IMR-90 (cell line): ENCODE results near the gene ZFR2. TPM values are rescaled to one million over a fixed set of nuclear protein-coding genes. Genes with fewer than 3 reads are reported as not detected.

Experiments used
- ATAC-seq: fragments of 200-7000 bp; cut with Tn5 transposase; 2 replicates; pipeline ENCODE4 v1.9.1; 2020; ENCODE audit warnings: low read depth, mild to moderate bottlenecking, moderate library complexity
- BruUV-seq: library from RNA; stranded (reverse); fragments of 400-500 nt; replicated peaks from 2 replicates; lab custom pipeline; 2021; lab: Mats Ljungman, UMichigan
- CTCF ChIA-PET: fragments of 300-600 bp; formaldehyde crosslinking; extraction: SDS; loops from one replicate; lab custom pipeline; 2021; ENCODE audit warnings: antibody characterized with exemption; lab: Yijun Ruan, JAX
- POLR2A ChIA-PET: fragments of 300-600 bp; sonication (Branson Sonifier 250); formaldehyde crosslinking; loops from one replicate; lab custom pipeline; 2022; ENCODE audit warnings: antibody characterized with exemption; ENCODE audit not compliant: unreplicated experiment; lab: Charles Lee
- DNase-seq: peaks from one replicate; pipeline ENCODE4 v3.0.0; 2013
- H2AFZ ChIP-seq: replicated peaks from 2 replicates; pipeline ENCODE3; 2013; ENCODE audit warnings: low read length, mild to moderate bottlenecking; ENCODE audit not compliant: poor library complexity
- H2AK5ac ChIP-seq: 2 replicates; pipeline ENCODE4 v1.6.1; 2013; ENCODE audit warnings: low read depth, low read length, inconsistent platforms
- H2AK9ac ChIP-seq: replicated peaks from 2 replicates; pipeline ENCODE3; 2013; ENCODE audit warnings: mild to moderate bottlenecking, low read depth, low read length, moderate library complexity; ENCODE audit not compliant: poor library complexity
- H2BK120ac ChIP-seq: 2 replicates; pipeline ENCODE4 v1.6.1; 2013; ENCODE audit warnings: low read depth, low read length, inconsistent platforms
- H2BK15ac ChIP-seq: 3 replicates; pipeline ENCODE4 v1.6.1; 2013; ENCODE audit warnings: low read depth, low read length, inconsistent platforms
- H2BK20ac ChIP-seq: 2 replicates; pipeline ENCODE4 v1.6.1; 2013; ENCODE audit warnings: low read depth, mild to moderate bottlenecking, inconsistent platforms, low read length, moderate library complexity
- H2BK5ac ChIP-seq: 2 replicates; pipeline ENCODE4 v1.6.1; 2013; ENCODE audit warnings: mild to moderate bottlenecking, low read depth, low read length, inconsistent platforms; ENCODE audit not compliant: poor library complexity, severe bottlenecking
- H3K14ac ChIP-seq: replicated peaks from 2 replicates; pipeline ENCODE4 v1.6.1; 2013; ENCODE audit warnings: low read depth, low read length, inconsistent platforms
- H3K18ac ChIP-seq: 2 replicates; pipeline ENCODE4 v1.6.1; 2013; ENCODE audit warnings: low read depth, low read length, control low read depth
- H3K23ac ChIP-seq: 2 replicates; pipeline ENCODE4 v1.6.1; 2013; ENCODE audit warnings: low read depth, low read length, inconsistent platforms
- H3K27ac ChIP-seq: 2 replicates; pipeline ENCODE4 v1.5.1; 2013; ENCODE audit warnings: mild to moderate bottlenecking, control low read depth, low read length; ENCODE audit not compliant: insufficient read depth
- H3K27me3 ChIP-seq: 2 replicates; pipeline ENCODE4 v1.6.1; 2013; ENCODE audit warnings: low read length; ENCODE audit not compliant: control insufficient read depth, insufficient read depth
- H3K36me3 ChIP-seq: 2 replicates; pipeline ENCODE4 v1.6.1; 2013; ENCODE audit warnings: low read length, mixed read lengths; ENCODE audit not compliant: control insufficient read depth, insufficient read depth
- H3K4ac ChIP-seq: 2 replicates; pipeline ENCODE4 v1.6.1; 2013; ENCODE audit warnings: low read depth, low read length, inconsistent platforms
- H3K4me1 ChIP-seq: 2 replicates; pipeline ENCODE4 v1.6.1; 2013; ENCODE audit warnings: low read length, mixed read lengths; ENCODE audit not compliant: control insufficient read depth, insufficient read depth
- H3K4me2 ChIP-seq: 2 replicates; pipeline ENCODE4 v1.6.1; 2013; ENCODE audit warnings: low read depth, mild to moderate bottlenecking, control low read depth, low read length, moderate library complexity
- H3K4me3 ChIP-seq: 2 replicates; pipeline ENCODE4 v1.5.1; 2013; ENCODE audit warnings: low read depth, mild to moderate bottlenecking, control low read depth, low read length, moderate library complexity; ENCODE audit not compliant: insufficient read depth
- H3K56ac ChIP-seq: 2 replicates; pipeline ENCODE4 v1.6.1; 2013; ENCODE audit warnings: low read length, inconsistent platforms; ENCODE audit not compliant: insufficient read depth; ENCODE audit errors: extremely low read depth
- H3K79me1 ChIP-seq, 2 experiments: 2 replicates each; pipeline ENCODE4 v1.6.1; 2013; ENCODE audit warnings: low read length in 2 of 2, inconsistent platforms in 1 of 2, low read depth in 1 of 2
- H3K9ac ChIP-seq: 2 replicates; pipeline ENCODE4 v1.6.1; 2013; ENCODE audit warnings: low read depth, low read length, control low read depth
- H3K9me1 ChIP-seq: 2 replicates; pipeline ENCODE4 v1.6.1; 2013; ENCODE audit warnings: low read length, inconsistent platforms; ENCODE audit not compliant: insufficient read depth
- H3K9me3 ChIP-seq: 2 replicates; pipeline ENCODE4 v1.6.1; 2013; ENCODE audit warnings: low read length; ENCODE audit not compliant: control insufficient read depth, insufficient read depth
- H4K20me1 ChIP-seq: 2 replicates; pipeline ENCODE4 v1.6.1; 2013; ENCODE audit warnings: low read length, inconsistent platforms; ENCODE audit not compliant: insufficient read depth
- H4K5ac ChIP-seq: 2 replicates; pipeline ENCODE4 v1.6.1; 2013; ENCODE audit warnings: mild to moderate bottlenecking, low read depth, low read length, control low read depth
- H4K8ac ChIP-seq, 2 experiments: 2 replicates each; pipeline ENCODE4 v1.6.1; 2013; ENCODE audit warnings: low read depth in 2 of 2, low read length in 2 of 2, control low read depth in 1 of 2, inconsistent platforms in 1 of 2
- H4K91ac ChIP-seq: 2 replicates; pipeline ENCODE4 v1.6.1; 2013; ENCODE audit warnings: low read depth, low read length, inconsistent platforms; ENCODE audit not compliant: insufficient read depth
- BHLHE40 ChIP-seq: fragments of 150-350 bp; IDR thresholded peaks from 2 replicates; pipeline ENCODE4 v1.6.1; 2016; ENCODE audit warnings: mild to moderate bottlenecking, low read depth, low read length
- MAFK ChIP-seq: IDR thresholded peaks from 2 replicates; pipeline ENCODE4 v1.6.1; 2012; ENCODE audit warnings: low read depth, low read length, improper control_type of control experiment
- WGBS, 2 experiments: methylation state at CpG; one replicate each; pipeline versions ENCODE4 v1.1.5 to v1.1.7; 2013; ENCODE audit warnings: missing lambda C conversion rate in 2 of 2; ENCODE audit not compliant: insufficient read length in 1 of 2; ENCODE audit errors: extremely low coverage in 2 of 2; 5-methylcytosine and 5-hydroxymethylcytosine counted together
- dilution Hi-C: fragments of 300-500 bp; cut with HindIII; formaldehyde crosslinking; loops from one replicate; pipeline ENCODE4 v1.14.3; 2018; ENCODE audit warnings: low sequenced_read_pairs; ENCODE audit not compliant: unreplicated experiment
- in situ Hi-C: fragments of 300-500 bp; cut with MboI; formaldehyde crosslinking; loops from 3 replicates; pipeline ENCODE4 v1.14.3; 2019; ENCODE audit warnings: low sequenced_read_pairs, inconsistent platforms, mixed read lengths
- intact Hi-C: fragments of 100-400 bp; cut with micrococcal nuclease; formaldehyde crosslinking; loops from 2 replicates; pipeline ENCODE4 v1.10.0; 2022
- polyA plus RNA-seq, 3 experiments: library from polyadenylated mRNA; depleted of rRNA; stranded (reverse); fragments of >200 nt; gene quantifications; 2 replicates each; pipeline ENCODE4 v1.2.3, GENCODE V29; 2012; ENCODE audit warnings: low replicate concordance in 1 of 3
- total RNA-seq: library from RNA; depleted of rRNA; stranded (reverse); fragments of >200 nt; gene quantifications from 2 replicates; pipeline ENCODE4 v1.2.3, GENCODE V29; 2012

Gene ZFR2
- total and polyA plus RNA-seq, 2 of the 4 experiments (the other 2 are of a cell fraction), result 0.19 TPM; not detected in 1

DNA sequence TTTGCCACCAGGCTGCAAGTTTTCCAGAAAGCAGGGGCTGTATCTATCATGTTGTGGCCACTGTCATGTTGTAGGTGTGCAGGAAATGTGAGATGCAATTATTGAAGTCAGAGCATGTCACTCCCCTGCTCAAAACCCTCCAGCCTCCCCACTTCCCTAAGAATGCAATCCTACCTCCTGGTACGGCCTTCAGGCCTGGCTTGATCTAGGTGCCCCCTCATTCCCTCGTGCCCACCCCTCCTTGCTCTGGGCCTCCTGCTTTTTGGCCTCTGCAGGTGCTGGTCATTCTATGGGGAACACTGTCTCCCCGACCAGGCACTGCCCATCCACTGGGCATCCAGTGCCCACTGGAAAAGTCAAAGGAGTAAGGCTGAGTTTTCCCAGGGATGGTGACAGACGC is 54.2 kb downstream of the ZFR2 start:
- no peak overlapping the region for H2BK5ac ChIP-seq
- no peak overlapping the region for H2BK15ac ChIP-seq
- no peak overlapping the region for H3K27ac ChIP-seq
- H4K5ac ChIP-seq, result no peak overlapping the region
- no peaks in the 10 kb centered on the region for H3K4me1 ChIP-seq
- no peak overlapping the region for H2AFZ ChIP-seq
- no peak overlapping the region for H3K23ac ChIP-seq
- no peak for DNase-seq
- H3K79me1 ChIP-seq, result no peaks in the 10 kb centered on the region
- H3K9ac ChIP-seq, result no peak overlapping the region
- no peak overlapping the region for H2BK120ac ChIP-seq
- ChIA-PET CTCF (no interaction called here), POLR2A (no interaction called here)
- no peak overlapping the region for H4K8ac ChIP-seq
- no peak overlapping the region for H2BK20ac ChIP-seq
- no peak overlapping the region for H3K18ac ChIP-seq
- no peak overlapping the region for H3K4me2 ChIP-seq
- H3K56ac ChIP-seq, result no peak overlapping the region
- BruUV-seq, result no TSS peak
- H3K36me3 ChIP-seq, result no peaks in the 10 kb centered on the region
- in situ Hi-C loops (no loop called here), intact Hi-C loops (no loop called here), dilution Hi-C loops (no loop called here)
- ATAC-seq, result no peak
- 80% methylated on average over 1 of the region's 4 CpGs; no CpG with 5 or more reads in 1 of the 2 experiments for WGBS, 2 experiments
- H2AK9ac ChIP-seq, result no peak overlapping the region
- H3K14ac ChIP-seq, result no peak overlapping the region
- H2AK5ac ChIP-seq, result no peak overlapping the region
- H3K9me1 ChIP-seq, result no peaks in the 10 kb centered on the region
- no peak for TF ChIP-seq BHLHE40
- TF ChIP-seq MAFK, result no peak
- no peak overlapping the region for H3K4ac ChIP-seq
- peaks cover 10% of the 10 kb centered on the region for H3K27me3 ChIP-seq
- H4K91ac ChIP-seq, result no peak overlapping the region
- H3K4me3 ChIP-seq, result no peak overlapping the region
- H3K9me3 ChIP-seq, result no peaks in the 10 kb centered on the region
- H4K20me1 ChIP-seq, result no peaks in the 10 kb centered on the region
